GM19438 (cell line): ENCODE results near the gene DMD.

Experiments used
- ATAC-seq: cut with Tn5 transposase; IDR thresholded peaks from one replicate; pipeline ENCODE4 v1.9.1; 2021; ENCODE audit warnings: low read depth; ENCODE audit not compliant: unreplicated experiment

DMD gene

DNA sequence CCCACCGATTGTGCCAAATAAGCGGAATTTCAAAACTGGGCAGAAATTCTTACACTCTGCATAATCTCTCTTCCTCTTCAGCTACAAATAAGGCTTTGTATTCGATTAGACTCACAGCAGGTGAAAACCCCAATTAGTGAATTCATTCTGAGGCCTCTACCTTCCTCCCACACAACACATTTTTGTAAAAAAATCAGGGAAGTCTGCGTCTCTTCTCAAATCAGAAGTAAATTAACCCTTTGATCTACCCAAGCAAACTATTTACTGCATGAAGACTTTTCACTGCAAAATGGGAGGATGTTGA lies 1938.9 kb downstream of the DMD start:
- ATAC-seq, result no peak

- ATAC-seq, result no peak
Measured at GRCh38 chrX:31271615-31272471, 1939.5 kb downstream of the DMD start.

DNA sequence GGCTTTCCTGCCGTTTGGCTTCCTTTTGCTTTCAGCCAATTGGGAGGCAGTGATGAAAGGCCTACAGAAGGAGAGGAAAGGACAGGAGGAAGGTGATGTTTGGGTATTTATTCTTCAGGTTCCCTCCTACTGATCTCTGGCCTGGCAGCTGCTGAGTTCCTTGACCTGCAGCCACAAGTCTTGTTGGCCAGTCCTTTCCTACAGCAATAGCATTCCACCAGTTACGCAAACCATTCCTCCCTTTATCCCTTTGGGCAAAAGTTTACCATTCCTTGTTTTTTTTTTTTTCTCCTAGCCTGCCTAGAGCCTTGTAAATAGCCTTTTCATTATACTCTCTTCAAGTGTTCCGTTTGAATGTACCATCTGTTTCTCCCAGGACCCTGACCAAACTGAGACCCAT lies 1941.4 kb downstream of the DMD start:
- ATAC-seq, result no peak

DNA sequence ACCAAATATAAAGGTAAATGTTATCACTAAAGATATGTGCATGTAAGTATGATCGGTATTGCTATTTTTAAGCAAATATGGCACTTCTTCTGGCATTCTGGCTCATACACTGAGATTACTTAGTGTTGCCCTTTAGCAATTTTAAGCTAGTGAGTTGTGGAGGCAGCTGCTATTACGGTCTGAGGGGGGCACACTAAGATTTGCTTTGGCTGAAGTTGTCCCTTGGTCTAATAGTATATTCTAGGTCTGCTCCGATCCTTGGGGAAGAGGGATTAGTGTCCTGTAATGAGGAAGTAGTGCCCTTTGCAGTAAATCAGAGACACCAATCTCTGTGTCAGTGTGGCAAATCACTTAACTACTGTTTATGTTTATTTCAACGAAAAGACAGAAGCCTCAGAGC lies 1943.0 kb downstream of the DMD start:
- ATAC-seq, result no peak

GRCh38 chrX:31266203-31267076 lies 1944.9 kb downstream of the DMD start:
- ATAC-seq, result peak; percentile 79

DNA sequence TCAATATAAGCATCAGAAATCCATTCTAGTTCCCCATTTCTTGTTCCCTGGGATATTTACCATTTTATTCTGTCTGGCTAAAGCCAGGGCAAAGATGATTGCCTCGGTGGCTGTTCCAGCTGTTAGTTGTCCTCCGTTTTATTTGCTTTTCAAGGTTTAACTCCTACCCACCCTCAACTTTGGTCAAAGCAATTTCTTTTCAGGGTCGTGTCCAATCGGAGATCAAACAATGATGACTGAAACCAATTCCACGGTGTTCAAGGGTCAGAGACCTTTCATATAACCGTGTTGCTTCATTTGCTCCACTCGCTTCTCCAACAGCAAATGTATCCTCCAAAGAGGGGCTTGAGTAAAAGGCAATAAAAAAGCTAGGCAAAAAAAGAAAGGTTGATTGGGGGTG lies 1946.0 kb downstream of the DMD start:
- ATAC-seq, result no peak

GRCh38 chrX:31260351-31260750 lies 1951.0 kb downstream of the DMD start:
- no peak for ATAC-seq

DNA sequence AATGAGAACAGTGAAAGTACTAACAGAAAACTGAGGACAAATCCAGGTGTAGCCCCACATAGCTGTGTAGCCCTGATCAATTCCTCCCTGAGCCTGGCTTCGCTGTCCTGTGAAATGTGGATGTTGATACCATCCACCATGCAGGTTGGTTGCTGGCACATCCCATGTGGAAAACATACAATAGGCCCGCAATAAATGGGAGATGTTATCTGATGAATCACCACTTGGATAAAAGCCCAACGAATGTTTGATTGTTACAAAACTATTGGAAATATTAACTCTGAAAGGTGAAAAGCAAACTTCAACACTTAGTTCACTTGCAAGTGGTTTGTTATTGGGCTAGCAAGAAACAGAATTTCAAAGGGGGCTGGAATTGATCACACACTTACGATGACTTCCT lies 1953.2 kb downstream of the DMD start:
- ATAC-seq, result no peak

DNA sequence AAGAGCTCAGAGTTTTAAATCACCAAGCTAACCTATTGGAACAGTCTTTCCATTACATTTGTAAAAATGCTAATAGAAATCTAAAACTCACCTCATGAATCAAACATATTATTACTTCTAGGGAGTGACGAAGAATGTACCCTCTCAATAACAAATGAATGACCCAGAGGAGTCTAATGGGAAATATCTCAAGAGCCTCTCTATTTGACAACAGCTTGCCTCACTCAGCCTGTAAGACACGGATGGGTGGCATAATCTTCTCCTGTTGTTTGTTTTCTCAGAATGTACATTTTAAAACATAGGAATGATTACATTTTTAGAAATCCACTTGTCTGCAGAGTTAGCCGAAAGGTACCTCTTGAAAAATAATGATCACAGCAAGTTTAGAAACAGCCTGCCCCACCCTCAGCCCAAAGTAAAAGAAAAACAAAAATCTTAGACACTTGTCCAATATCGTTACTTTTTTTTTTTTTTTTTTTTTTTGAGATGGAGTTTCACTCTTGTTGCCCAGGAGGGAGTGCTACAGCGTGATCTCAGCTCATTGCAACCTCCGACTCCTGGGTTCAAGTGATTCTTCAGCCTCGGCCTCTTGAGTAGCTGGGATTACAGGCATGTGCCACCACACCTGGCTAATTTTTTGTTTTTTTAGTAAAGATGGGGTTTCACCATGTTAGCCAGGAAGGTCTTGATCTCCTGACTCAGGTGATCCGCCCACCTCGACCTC lies 1955.9 kb downstream of the DMD start:
- no peak for ATAC-seq

- no peak for ATAC-seq
Measured at GRCh38 chrX:31252133-31252532, 1959.2 kb downstream of the DMD start.

GRCh38 chrX:31251336-31251735 lies 1960.0 kb downstream of the DMD start:
- no peak for ATAC-seq

DNA sequence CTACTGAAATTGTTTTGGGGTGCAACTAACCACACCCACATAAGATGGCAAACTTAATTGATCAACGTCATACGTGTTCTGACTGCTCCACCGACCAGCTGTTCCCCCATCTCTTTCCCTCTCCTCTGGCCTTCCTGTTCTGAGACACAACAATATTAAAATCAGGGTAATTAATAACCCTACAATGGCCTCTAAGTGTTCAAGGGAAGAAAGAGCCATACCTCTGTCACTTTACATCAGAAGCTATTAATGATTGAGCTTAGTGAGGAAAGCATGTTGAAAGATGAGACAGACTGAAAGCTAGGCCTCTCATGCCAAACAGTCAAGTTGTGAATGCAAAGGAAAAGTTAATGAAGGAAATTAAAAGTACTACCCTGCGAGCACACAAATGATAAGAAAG lies 1965.6 kb downstream of the DMD start:
- peak; percentile 75 for ATAC-seq

GRCh38 chrX:31243804-31244203 lies 1967.5 kb downstream of the DMD start:
- no peak for ATAC-seq

- no peak for ATAC-seq
Measured at GRCh38 chrX:31240982-31241381, 1970.4 kb downstream of the DMD start.

DNA sequence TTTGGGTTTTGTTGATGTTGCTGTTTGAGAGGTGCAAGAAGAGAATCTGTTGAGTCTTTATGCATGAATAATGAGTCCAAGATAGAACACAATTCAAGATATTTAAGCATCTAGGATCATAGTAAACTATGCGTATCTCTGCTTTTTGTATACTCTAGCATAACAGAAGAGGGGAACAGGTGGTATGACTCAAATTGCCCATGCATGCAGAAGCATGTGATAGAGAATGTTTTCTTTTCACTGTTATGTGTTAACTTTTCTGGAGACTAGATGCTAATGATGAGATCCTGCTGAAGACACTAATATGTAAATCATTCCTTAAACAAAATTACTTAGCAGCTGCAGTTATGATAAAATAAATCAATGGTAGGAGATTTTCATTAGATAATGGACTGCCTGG lies 1974.2 kb downstream of the DMD start:
- no peak for ATAC-seq

- no peak for ATAC-seq
Measured at GRCh38 chrX:31236231-31236630, 1975.1 kb downstream of the DMD start.

DNA sequence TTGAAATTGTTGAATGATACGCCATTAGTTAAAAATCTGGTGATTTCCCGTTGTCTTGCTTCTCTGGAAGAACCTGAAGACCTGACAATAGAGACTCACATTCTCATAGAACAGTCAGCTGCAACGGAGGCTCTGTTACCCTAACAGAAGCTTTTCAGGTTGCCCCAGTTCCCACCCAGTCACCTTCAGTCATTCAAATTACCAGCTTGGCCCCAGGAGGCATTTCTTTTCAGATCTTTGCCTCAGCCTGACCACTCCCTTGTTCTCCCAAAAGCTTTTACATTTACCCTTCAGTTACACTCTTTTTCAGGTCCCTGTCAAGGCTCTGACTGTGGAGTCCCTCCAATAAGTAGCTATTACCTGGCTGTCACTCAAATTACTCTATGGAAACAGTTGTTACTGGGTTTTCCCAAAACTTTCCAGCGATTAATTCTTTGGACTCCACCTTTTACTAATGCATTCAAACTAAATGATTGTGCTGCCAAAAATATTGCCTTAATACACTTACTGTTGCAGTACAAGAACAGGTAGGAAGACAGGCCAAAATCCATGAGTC lies 1977.3 kb downstream of the DMD start:
- no peak for ATAC-seq

GRCh38 chrX:31232506-31232905 lies 1978.8 kb downstream of the DMD start:
- ATAC-seq, result no peak

DNA sequence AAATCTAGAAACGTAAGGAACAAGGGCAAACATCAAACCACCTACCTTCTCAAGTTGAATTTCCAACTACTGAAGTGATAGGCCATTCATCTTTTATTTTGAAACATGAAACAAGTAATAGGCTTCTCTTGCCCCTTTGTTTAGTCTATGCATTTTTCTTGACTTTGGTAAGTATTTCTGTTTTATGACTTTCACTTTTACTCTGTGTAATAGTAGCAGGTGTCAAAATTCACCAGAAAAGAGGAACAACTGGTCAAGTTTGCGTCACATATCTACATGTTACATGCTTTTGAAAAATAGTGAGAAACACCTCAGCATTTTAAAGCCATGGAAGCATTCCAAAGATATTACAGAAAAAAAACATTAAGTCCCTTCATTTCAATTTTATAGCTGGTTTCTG lies 1982.4 kb downstream of the DMD start:
- peak; percentile 89 for ATAC-seq

- no peak for ATAC-seq
Measured at GRCh38 chrX:31228415-31228832, 1982.9 kb downstream of the DMD start.

DNA sequence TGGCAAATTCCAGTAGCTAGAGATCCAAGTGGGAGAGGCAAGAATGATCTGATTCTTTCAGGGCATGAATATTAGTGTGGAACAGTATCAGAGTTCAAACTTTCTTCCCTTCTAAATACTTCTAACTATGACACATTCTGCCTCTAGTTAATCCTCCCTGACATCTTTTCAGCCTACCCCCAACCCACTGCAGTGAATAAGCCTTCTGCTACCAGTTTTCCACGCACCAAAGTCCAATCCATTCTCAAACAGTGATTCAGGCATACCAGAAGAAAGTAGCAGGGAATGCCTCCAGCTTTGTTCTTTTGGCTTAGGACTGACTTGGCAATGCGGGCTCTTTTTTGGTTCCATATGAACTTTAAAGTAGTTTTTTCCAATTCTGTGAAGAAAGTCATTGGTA lies 1984.1 kb downstream of the DMD start:
- no peak for ATAC-seq
